SK-N-SH (cell line): Measurements from ENCODE around the gene NOL7. TPM values are rescaled to one million over a fixed set of nuclear protein-coding genes. Genes with fewer than 3 reads are reported as not detected.

Experiments used
- CTCF ChIA-PET: fragments of 300-600, 350-600 bp; formaldehyde crosslinking; extraction: SDS; loops from one replicate; lab custom pipeline; 2021; lab: Yijun Ruan, JAX
- POLR2A ChIA-PET: fragments of 350-600 bp; sonication (Branson Sonifier 250); formaldehyde crosslinking; extraction: SDS; loops from one replicate; lab custom pipeline; 2020; ENCODE audit warnings: antibody characterized with exemption, inconsistent platforms; lab: Yijun Ruan, JAX
- DNase-seq: peaks from one replicate; pipeline ENCODE4 v3.0.0; 2012
- H2AFZ ChIP-seq: fragments of 200-600 bp; sonication (generic); 2 replicates; pipeline ENCODE4 v1.8.1; 2016; ENCODE audit warnings: antibody characterized with exemption, mild to moderate bottlenecking, low read depth
- H3F3A ChIP-seq: fragments of 200-600 bp; sonication (generic); replicated peaks from 2 replicates; pipeline ENCODE3; 2016; ENCODE audit warnings: antibody characterized with exemption, mild to moderate bottlenecking; ENCODE audit not compliant: insufficient read depth
- H3K27ac ChIP-seq, 2 experiments: fragments of 200-500 bp in 1 of 2; fragments of 200-600 bp in 1 of 2; sonication (Bioruptor generic) in 1 of 2; sonication (generic), shearing (Covaris generic) in 1 of 2; 2 replicates each; pipeline versions ENCODE4 v1.5.1 to v1.6.1; 2014 to 2016; ENCODE audit warnings: low read depth in 2 of 2, inconsistent platforms in 1 of 2, low read length in 1 of 2, mild to moderate bottlenecking in 1 of 2, mixed read lengths in 1 of 2
- H3K27me3 ChIP-seq: fragments of 200-600 bp; sonication (generic), shearing (Covaris generic); 2 replicates; pipeline ENCODE4 v1.6.1; 2016; ENCODE audit warnings: mixed run types; ENCODE audit not compliant: insufficient read depth
- H3K36me3 ChIP-seq, 2 experiments: fragments of 200-500 bp in 1 of 2; fragments of 200-600 bp in 1 of 2; sonication (Bioruptor generic) in 1 of 2; sonication (generic) in 1 of 2; replicated peaks in 1 of 2; 2 replicates each; pipeline versions ENCODE3 to v1.5.1; 2014 to 2016; ENCODE audit warnings: low read length in 1 of 2, mild to moderate bottlenecking in 1 of 2; ENCODE audit not compliant: insufficient read depth in 2 of 2, control insufficient read depth in 1 of 2
- H3K4me1 ChIP-seq, 2 experiments: fragments of 200-500 bp in 1 of 2; fragments of 200-600 bp in 1 of 2; sonication (Bioruptor generic) in 1 of 2; sonication (generic), shearing (Covaris generic) in 1 of 2; 2 replicates each; pipeline versions ENCODE4 v1.5.1 to v1.6.1; 2014 to 2016; ENCODE audit warnings: low read depth in 1 of 2, low read length in 1 of 2, mixed run types in 1 of 2; ENCODE audit not compliant: insufficient read depth in 2 of 2, control insufficient read depth in 1 of 2
- H3K4me2 ChIP-seq: fragments of 200-600 bp; sonication (generic), shearing (Covaris generic); 2 replicates; pipeline ENCODE4 v1.6.1; 2017; ENCODE audit warnings: mixed run types
- H3K4me3 ChIP-seq, 2 experiments: fragments of 200-500 bp in 1 of 2; fragments of 200-600 bp in 1 of 2; sonication (Bioruptor generic) in 1 of 2; sonication (generic), shearing (Covaris generic) in 1 of 2; 2 replicates each; pipeline versions ENCODE4 v1.5.1 to v1.8.1; 2014 to 2016; ENCODE audit warnings: low read depth in 2 of 2, inconsistent platforms in 1 of 2, low read length in 1 of 2, mild to moderate bottlenecking in 1 of 2, mixed read lengths in 1 of 2, moderate library complexity in 1 of 2
- H3K79me2 ChIP-seq: fragments of 200-600 bp; sonication (generic); 2 replicates; pipeline ENCODE4 v1.8.1; 2017; ENCODE audit warnings: mild to moderate bottlenecking; ENCODE audit not compliant: insufficient read depth
- H3K9ac ChIP-seq: fragments of 200-600 bp; sonication (generic); 2 replicates; pipeline ENCODE4 v1.6.1; 2017; ENCODE audit warnings: mixed run types
- H3K9me2 ChIP-seq: fragments of 200-600 bp; sonication (generic); 2 replicates; pipeline ENCODE4 v1.6.1; 2017; ENCODE audit warnings: mixed run types
- H3K9me3 ChIP-seq: fragments of 200-600 bp; sonication (generic); 2 replicates; pipeline ENCODE4 v1.6.1; 2017; ENCODE audit warnings: mixed run types, mild to moderate bottlenecking, moderate library complexity
- H4K20me1 ChIP-seq: fragments of 200-600 bp; sonication (generic); 2 replicates; pipeline ENCODE4 v1.6.1; 2017; ENCODE audit warnings: mild to moderate bottlenecking, mixed run types; ENCODE audit not compliant: insufficient read depth
- CHD2 ChIP-seq: fragments of 150-350 bp; IDR thresholded peaks from 2 replicates; pipeline ENCODE4 v1.6.1; 2018; ENCODE audit warnings: low read length; ENCODE audit not compliant: partially characterized antibody
- EP300 ChIP-seq, 2 experiments: IDR thresholded peaks; 2 replicates each; pipeline versions ENCODE4 v1.4.0 to v1.6.1; 2012; ENCODE audit warnings: borderline replicate concordance in 1 of 2, low read depth in 1 of 2, low read length in 1 of 2
- EZH2phosphoT487 ChIP-seq: fragments of 200-600 bp; sonication (generic); IDR thresholded peaks from 2 replicates; pipeline ENCODE4 v1.6.1; 2017; ENCODE audit warnings: low read depth, mixed run types, mild to moderate bottlenecking, antibody characterized with exemption, moderate library complexity, borderline replicate concordance
- FOSL2 ChIP-seq: IDR thresholded peaks from 2 replicates; pipeline ENCODE4 v1.4.0; 2012; ENCODE audit warnings: low read depth, mild to moderate bottlenecking, moderate library complexity, borderline replicate concordance
- FOXJ3 ChIP-seq: sonication (generic); formaldehyde crosslinking; IDR thresholded peaks from 2 replicates; pipeline ENCODE4 v1.5.1; 2020; ENCODE audit warnings: mild to moderate bottlenecking, missing genetic modification reagents
- FOXM1 ChIP-seq: IDR thresholded peaks from 2 replicates; pipeline ENCODE4 v1.4.0; 2012; ENCODE audit warnings: low read depth, mild to moderate bottlenecking
- MEF2A ChIP-seq: IDR thresholded peaks from 2 replicates; pipeline ENCODE4 v1.4.0; 2012; ENCODE audit warnings: low read depth, borderline replicate concordance
- MXI1 ChIP-seq: IDR thresholded peaks from 2 replicates; pipeline ENCODE4 v1.6.1; 2012; ENCODE audit warnings: mild to moderate bottlenecking, low read depth, low read length, improper control_type of control experiment
- POLR2AphosphoS5 ChIP-seq: IDR thresholded peaks from 2 replicates; pipeline ENCODE4 v1.6.1; 2012; ENCODE audit warnings: low read depth, low read length
- TCF12 ChIP-seq: IDR thresholded peaks from 2 replicates; pipeline ENCODE4 v1.4.0; 2012
- WGBS: methylation state at CpG from one replicate; pipeline ENCODE4 v1.1.6; 2017; ENCODE audit warnings: low lambda C conversion rate; 5-methylcytosine and 5-hydroxymethylcytosine counted together
- polyA plus RNA-seq, 3 experiments: library from polyadenylated mRNA; depleted of rRNA; stranded (reverse); fragments of >200 nt; gene quantifications; 2 replicates each; pipeline ENCODE4 v1.2.3, GENCODE V29; 2012
- TF ChIP-seq, protein P1 (sequence below): IDR thresholded peaks from 2 replicates; pipeline ENCODE4 v1.4.0; 2012; ENCODE audit warnings: low read depth, borderline replicate concordance
- TF ChIP-seq, protein P2 (sequence below): IDR thresholded peaks from 2 replicates; pipeline ENCODE4 v1.4.0; 2012; ENCODE audit warnings: low read depth, borderline replicate concordance
- TF ChIP-seq, protein P3 (sequence below): fragments of 150-350 bp; IDR thresholded peaks from 2 replicates; pipeline ENCODE4 v1.6.1; 2016; ENCODE audit warnings: mild to moderate bottlenecking, low read depth, low read length
- TF ChIP-seq, protein P4 (sequence below): IDR thresholded peaks from 2 replicates; pipeline ENCODE4 v1.6.1; 2012; ENCODE audit warnings: mild to moderate bottlenecking, low read depth, low read length, moderate library complexity

Gene NOL7
- polyA plus RNA-seq, 1 of the 3 experiments (the other 2 are of a cell fraction): 103 TPM

DNA sequence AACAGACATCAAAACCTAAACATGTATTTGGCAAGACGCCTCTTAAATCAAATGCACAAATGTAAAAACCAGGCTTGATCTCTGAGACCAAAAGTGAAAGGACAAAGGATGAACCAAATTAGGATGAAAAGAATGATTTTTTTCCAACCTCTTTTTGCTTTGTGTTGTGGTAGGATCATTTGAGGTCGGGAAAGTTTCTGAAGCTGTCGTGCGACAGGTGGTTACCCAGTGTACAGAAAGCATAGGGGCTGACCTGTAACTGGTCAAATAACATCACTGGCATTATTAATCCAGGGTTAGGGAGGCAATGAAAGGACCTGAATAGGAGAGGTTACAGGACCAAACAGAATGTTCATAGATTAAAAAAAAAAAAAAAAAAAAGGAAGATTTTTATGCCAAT, 18.1 kb upstream of the NOL7 start:
- TF ChIP-seq POLR2AphosphoS5: no peak
- no peak for TF ChIP-seq EZH2phosphoT487
- TF ChIP-seq, protein P1, sequence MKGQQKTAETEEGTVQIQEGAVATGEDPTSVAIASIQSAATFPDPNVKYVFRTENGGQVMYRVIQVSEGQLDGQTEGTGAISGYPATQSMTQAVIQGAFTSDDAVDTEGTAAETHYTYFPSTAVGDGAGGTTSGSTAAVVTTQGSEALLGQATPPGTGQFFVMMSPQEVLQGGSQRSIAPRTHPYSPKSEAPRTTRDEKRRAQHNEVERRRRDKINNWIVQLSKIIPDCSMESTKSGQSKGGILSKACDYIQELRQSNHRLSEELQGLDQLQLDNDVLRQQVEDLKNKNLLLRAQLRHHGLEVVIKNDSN: no peak
- no peak for TF ChIP-seq EP300 (IDR thresholded peaks at IDR 0.05; ENCODE audit: borderline replicate concordance in 1 of 2, low read depth in 1 of 2, low read length in 1 of 2)
- TF ChIP-seq FOSL2: no peak
- TF ChIP-seq CHD2: no peak
- TF ChIP-seq FOXM1: no peak
- TF ChIP-seq TCF12: no peak
- TF ChIP-seq MEF2A: no peak
- TF ChIP-seq, protein P2, sequence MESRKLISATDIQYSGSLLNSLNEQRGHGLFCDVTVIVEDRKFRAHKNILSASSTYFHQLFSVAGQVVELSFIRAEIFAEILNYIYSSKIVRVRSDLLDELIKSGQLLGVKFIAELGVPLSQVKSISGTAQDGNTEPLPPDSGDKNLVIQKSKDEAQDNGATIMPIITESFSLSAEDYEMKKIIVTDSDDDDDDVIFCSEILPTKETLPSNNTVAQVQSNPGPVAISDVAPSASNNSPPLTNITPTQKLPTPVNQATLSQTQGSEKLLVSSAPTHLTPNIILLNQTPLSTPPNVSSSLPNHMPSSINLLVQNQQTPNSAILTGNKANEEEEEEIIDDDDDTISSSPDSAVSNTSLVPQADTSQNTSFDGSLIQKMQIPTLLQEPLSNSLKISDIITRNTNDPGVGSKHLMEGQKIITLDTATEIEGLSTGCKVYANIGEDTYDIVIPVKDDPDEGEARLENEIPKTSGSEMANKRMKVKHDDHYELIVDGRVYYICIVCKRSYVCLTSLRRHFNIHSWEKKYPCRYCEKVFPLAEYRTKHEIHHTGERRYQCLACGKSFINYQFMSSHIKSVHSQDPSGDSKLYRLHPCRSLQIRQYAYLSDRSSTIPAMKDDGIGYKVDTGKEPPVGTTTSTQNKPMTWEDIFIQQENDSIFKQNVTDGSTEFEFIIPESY: no peak
- TF ChIP-seq, protein P3, sequence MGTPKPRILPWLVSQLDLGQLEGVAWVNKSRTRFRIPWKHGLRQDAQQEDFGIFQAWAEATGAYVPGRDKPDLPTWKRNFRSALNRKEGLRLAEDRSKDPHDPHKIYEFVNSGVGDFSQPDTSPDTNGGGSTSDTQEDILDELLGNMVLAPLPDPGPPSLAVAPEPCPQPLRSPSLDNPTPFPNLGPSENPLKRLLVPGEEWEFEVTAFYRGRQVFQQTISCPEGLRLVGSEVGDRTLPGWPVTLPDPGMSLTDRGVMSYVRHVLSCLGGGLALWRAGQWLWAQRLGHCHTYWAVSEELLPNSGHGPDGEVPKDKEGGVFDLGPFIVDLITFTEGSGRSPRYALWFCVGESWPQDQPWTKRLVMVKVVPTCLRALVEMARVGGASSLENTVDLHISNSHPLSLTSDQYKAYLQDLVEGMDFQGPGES: no peak
- TF ChIP-seq MXI1: no peak
- no peak for TF ChIP-seq FOXJ3 (CRISPR knock-in tag)
- TF ChIP-seq, protein P4, sequence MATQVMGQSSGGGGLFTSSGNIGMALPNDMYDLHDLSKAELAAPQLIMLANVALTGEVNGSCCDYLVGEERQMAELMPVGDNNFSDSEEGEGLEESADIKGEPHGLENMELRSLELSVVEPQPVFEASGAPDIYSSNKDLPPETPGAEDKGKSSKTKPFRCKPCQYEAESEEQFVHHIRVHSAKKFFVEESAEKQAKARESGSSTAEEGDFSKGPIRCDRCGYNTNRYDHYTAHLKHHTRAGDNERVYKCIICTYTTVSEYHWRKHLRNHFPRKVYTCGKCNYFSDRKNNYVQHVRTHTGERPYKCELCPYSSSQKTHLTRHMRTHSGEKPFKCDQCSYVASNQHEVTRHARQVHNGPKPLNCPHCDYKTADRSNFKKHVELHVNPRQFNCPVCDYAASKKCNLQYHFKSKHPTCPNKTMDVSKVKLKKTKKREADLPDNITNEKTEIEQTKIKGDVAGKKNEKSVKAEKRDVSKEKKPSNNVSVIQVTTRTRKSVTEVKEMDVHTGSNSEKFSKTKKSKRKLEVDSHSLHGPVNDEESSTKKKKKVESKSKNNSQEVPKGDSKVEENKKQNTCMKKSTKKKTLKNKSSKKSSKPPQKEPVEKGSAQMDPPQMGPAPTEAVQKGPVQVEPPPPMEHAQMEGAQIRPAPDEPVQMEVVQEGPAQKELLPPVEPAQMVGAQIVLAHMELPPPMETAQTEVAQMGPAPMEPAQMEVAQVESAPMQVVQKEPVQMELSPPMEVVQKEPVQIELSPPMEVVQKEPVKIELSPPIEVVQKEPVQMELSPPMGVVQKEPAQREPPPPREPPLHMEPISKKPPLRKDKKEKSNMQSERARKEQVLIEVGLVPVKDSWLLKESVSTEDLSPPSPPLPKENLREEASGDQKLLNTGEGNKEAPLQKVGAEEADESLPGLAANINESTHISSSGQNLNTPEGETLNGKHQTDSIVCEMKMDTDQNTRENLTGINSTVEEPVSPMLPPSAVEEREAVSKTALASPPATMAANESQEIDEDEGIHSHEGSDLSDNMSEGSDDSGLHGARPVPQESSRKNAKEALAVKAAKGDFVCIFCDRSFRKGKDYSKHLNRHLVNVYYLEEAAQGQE: no peak
- Histone ChIP-seq H3K4me1 (peaks cover 0 to 7% of the 10 kb centered on the region in 2 experiments; a peak in 1 of 4 replicates), H4K20me1 (no peaks in the 10 kb centered on the region), H3K27ac (no peak overlapping the region), H3F3A (peaks cover 11% of the 10 kb centered on the region), H3K4me2 (no peak overlapping the region), H3K9ac (no peak overlapping the region), H3K4me3 (no peak overlapping the region), H3K9me2 (no peaks in the 10 kb centered on the region), H3K27me3 (no peaks in the 10 kb centered on the region), H2AFZ (no peak overlapping the region), H3K79me2 (no peaks in the 10 kb centered on the region), H3K36me3 (peaks cover 5 to 29% of the 10 kb centered on the region in 2 experiments), H3K9me3 (no peaks in the 10 kb centered on the region)
- WGBS: 95% methylated on average over 4 of the region's 4 CpGs
- CTCF ChIA-PET: no interaction called here
- POLR2A ChIA-PET: no interaction called here
- DNase-seq: no peak
